Raji (cell line): ENCODE data around the gene ACSM4.

ENCODE experiments used
- POLR2A ChIP-seq: IDR thresholded peaks from 2 replicates; pipeline ENCODE4 v1.6.1; 2011; ENCODE audit warnings: low read depth, low read length, control low read depth; ENCODE audit not compliant: insufficient read depth

The ACSM4 gene

DNA sequence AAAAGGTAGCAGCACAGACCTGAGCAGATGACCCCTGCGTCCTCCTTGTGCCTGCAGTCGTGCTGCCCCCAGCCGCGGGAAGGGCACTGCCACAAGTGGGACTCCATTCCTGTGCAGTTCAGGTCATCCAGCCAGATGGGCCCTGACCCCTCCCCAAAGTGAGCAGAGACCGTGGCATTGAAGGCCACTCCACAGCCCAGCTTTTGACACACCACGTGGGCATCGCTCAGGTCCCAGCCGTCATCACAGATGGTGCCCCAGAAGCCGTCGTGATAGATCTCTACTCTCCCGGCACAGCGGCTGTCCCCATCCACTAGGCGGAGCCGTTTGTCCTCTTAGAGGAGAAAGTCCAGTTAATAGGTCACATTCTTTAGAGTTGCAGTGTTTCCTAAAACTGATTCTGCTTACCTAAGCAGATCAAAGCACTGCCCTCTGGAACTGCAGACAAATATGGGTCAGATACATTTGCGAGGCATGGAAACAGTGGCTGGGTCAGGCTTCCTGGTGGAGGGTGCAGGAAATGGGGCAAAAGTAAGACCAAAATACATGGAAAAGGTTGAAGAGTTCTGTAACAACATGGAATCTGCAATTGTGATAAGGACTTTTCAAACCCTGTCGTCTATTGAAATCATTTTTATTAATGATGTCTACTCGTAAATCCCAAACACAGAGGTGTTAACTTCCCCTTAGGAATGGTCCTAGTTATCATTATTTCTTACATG lies 70.7 kb downstream of the ACSM4 start:
- TF ChIP-seq POLR2A = no peak

DNA sequence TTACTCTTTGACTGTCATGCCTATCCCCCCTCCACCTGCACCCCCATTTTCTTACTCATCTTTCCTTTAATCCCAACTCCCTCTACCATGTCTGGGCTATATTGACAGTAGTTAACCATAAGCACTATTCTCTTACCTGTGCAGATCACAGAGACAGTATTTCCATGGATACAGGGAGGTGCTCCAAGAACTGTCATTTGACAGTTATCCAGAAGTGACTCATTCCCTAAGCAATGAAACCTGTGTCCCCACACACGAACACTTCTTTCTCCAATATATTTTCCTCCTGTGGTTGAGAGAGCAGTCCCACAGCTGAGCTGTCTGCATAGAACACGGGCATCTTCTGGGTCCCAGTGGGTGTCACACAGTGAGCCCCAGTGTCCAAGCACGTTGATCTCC lies 71.3 kb downstream of the ACSM4 start:
- no peak for TF ChIP-seq POLR2A

DNA sequence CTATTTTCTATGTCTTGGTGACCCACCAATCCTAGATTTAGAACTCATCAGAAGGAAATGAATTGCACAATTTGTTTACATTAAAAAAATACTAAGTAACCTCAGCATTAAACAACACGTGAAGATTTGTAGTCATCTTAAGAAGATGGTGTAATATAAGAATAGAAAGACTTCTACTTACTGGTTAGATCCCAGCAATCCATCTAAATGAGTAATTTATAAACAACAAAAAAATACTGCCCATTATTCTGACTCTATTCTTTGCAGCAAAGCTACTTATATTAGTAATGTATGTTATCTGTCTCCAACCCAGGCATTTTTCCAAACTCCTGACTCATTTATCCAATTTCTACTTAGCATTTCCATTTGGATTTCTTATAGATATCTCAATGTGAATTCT lies 72.3 kb downstream of the ACSM4 start:
- TF ChIP-seq POLR2A = no peak
